Mesodermal cell (in vitro differentiated cells): ENCODE data around the gene RNGTT.
"Not testable (repeated sequence)": the region's sequence is repeated elsewhere in the genome, so short reads cannot be mapped to it uniquely, and the experiment has no call there.

Experiments
- H3K27ac ChIP-seq: 2 replicates; pipeline ENCODE4 v1.7.0; 2013; ENCODE audit warnings: mild to moderate bottlenecking, low read depth, low read length, moderate library complexity; ENCODE audit not compliant: severe bottlenecking
- H3K36me3 ChIP-seq: 2 replicates; pipeline ENCODE4 v1.7.1; 2013; ENCODE audit warnings: mild to moderate bottlenecking, low read length, moderate library complexity; ENCODE audit not compliant: control insufficient read depth, insufficient read depth
- H3K4me1 ChIP-seq: one replicate; pipeline ENCODE4 v1.7.1; 2013; ENCODE audit warnings: mild to moderate bottlenecking, low read length; ENCODE audit not compliant: insufficient read depth, control insufficient read depth, poor library complexity, severe bottlenecking
- H3K4me3 ChIP-seq: 2 replicates; pipeline ENCODE4 v1.7.0; 2013; ENCODE audit warnings: low read length, control low read depth, mild to moderate bottlenecking; ENCODE audit not compliant: insufficient read depth, poor library complexity, severe bottlenecking; ENCODE audit errors: extremely low read depth
- H3K9me3 ChIP-seq: 2 replicates; pipeline ENCODE4 v1.7.1; 2013; ENCODE audit warnings: mild to moderate bottlenecking, low read length, moderate library complexity; ENCODE audit not compliant: control insufficient read depth
- WGBS, 2 experiments: methylation state at CpG; one replicate each; pipeline ENCODE4 v1.1.5; 2013; ENCODE audit warnings: missing lambda C conversion rate in 2 of 2; ENCODE audit not compliant: insufficient coverage in 2 of 2; 5-methylcytosine and 5-hydroxymethylcytosine counted together

Gene RNGTT

DNA sequence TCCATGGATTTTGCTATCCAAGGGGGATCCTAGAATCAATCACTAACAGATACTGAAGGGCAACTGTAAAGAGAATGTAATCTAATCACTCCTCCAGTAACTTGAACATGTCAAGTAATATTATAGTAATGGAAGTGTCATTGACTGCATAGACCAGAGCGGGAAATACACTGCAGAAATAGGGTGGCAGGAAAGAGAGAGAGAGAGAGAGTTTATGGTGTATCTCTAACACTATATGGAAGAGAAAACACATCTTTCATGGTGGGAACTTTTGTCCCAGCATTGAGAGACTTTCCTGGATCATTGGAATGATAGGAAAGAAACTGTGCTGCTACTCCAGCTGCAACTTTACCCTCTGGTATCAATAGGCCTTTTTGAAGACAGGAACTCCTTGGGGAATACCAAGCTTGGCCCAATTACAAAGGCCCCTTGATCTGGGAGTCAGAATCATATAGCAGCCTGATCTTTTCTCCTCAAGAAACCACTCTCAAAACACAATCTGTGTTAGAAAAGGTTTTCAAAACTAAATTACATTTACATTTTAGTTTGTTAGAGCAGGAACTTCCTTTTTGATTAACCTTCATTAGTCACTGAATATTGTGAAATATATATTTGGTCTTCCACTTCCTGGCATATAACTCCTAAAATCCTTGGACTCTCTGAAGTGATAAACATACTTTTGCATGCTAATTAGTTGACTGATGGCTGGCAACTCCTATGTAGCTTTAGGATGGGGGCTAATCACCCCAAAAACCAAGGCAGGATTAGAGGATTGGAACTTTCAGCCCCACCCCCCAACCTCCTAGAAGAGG lies 29.5 kb upstream of the RNGTT start:
- Histone ChIP-seq H3K36me3 (no peaks in the 10 kb centered on the region), H3K9me3 (no peaks in the 10 kb centered on the region), H3K4me3 (no peak overlapping the region), H3K4me1 (peaks cover 4% of the 10 kb centered on the region), H3K27ac (no peak overlapping the region)
- WGBS, 2 experiments, result no CpG with 5 or more reads among the region's 1 CpG

DNA sequence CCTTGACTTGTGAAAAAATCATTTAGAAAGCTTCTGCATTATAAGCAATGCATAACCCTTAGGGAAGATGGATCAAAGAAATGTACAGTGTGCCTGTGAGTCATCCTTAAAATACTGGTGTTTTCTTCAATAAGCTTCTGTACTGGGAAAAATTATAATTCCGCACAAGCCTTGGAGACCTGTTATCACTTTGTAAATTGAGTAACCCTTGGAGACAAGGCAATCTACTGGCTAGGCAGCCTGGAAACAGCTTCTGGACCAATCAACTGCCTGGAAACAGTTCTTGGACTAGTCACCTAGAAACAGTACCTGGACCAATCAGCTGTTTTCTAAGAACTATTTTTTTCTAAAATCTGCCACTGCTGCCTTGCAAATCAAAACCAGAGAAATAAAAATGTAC lies 25.8 kb upstream of the RNGTT start:
- Histone ChIP-seq H3K36me3 (no peaks in the 10 kb centered on the region), H3K27ac (no peak overlapping the region), H3K4me1 (peaks cover 6% of the 10 kb centered on the region), H3K4me3 (no peak overlapping the region), H3K9me3 (no peaks in the 10 kb centered on the region)
- WGBS, 2 experiments, result 92 to 100% methylated on average over 1 of the region's 1 CpG

DNA sequence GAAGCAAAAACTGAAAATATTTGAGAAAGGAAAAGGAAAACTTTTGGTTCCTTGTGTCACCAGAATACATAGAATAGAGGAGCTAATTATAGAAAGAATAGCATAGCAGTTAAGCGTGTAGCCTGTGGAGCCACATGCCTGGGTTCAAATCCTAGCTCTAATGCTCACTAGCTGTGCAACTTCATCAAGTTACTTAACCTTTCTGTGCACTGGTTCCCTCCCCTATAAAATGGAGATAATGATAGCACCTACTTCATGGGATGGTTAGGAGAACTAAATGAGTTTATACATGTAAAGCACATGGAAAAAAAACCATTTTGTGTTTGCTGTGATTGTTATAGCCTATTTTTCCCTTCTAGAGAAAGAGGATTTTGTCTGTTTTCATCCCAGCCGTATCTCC lies 24.5 kb upstream of the RNGTT start:
- Histone ChIP-seq H3K4me3 (no peak overlapping the region), H3K4me1 (peaks cover 6% of the 10 kb centered on the region), H3K36me3 (no peaks in the 10 kb centered on the region), H3K27ac (no peak overlapping the region), H3K9me3 (no peaks in the 10 kb centered on the region)
- WGBS, 2 experiments, result 90 to 100% methylated on average over 1 to 2 of the region's 2 CpGs

DNA sequence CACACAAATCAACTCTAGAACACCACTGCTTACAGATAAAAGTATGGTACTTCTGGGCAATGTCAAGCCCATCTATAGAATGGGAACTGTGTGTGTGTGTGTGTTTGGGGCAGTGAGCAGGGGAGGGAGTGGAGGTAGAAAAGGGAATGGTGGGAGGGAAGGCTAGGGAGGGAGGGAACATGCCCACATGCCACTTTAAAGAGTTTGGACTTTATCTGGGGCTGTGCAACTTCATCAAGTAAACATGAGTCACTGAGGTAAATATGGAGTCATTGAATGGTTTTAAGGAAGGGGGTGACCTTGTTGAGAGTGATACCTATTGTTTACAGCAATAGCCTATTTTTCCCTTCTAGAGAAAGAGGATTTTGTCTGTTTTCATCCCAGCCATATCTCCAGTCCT lies 22.5 kb upstream of the RNGTT start:
- H3K4me3 ChIP-seq, result no peak overlapping the region

DNA sequence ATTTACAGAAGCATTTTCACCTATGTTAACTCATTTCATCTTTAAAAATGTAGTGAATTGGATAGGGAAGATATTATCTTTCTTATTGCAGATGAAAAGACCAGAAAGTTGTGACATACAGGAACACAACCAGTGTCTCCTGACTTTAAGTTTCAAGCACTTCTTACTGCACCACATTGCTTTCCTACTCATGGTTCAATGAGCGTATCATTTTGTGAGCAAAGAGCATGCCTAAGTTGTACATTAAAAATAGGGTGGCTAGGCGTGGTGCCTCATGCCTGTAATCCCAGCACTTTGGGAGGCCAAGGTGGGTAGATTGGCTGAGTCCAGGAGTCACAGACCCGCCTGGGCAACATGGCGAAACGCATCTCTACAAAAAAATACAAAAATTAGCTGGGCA lies 21.2 kb upstream of the RNGTT start:
- no peaks in the 10 kb centered on the region for H3K9me3 ChIP-seq
- H3K36me3 ChIP-seq, result no peaks in the 10 kb centered on the region
- peaks cover 6% of the 10 kb centered on the region for H3K4me1 ChIP-seq
- H3K4me3 ChIP-seq, result no peak overlapping the region
- H3K27ac ChIP-seq, result no peak overlapping the region
- WGBS, 2 experiments, result 86% methylated on average over 4 of the region's 5 CpGs; no CpG with 5 or more reads in 1 of the 2 experiments

More for the DNA sequence above, 22.5 kb upstream of the RNGTT start:
- Histone ChIP-seq H3K9me3 (no peaks in the 10 kb centered on the region), H3K27ac (no peak overlapping the region), H3K36me3 (no peaks in the 10 kb centered on the region), H3K4me1 (peaks cover 6% of the 10 kb centered on the region)

DNA sequence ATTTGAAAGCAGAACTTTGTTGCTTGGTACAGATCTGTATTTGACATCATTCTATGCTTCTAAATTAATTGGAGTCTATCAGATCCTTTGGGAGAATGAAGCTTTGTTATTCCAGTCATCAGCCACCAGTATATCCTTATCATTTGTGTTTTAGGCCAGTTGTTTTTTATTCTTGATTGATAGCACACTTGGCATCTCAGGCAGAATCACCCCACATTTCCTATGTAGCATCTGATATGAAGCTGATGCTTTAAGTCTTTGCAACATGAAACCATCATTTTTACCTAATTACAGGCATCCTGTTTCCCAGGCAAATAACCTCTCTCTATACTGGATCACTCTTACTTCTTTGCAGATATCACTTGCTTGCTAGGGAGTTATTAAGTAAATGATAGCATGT lies 20.7 kb upstream of the RNGTT start:
- H3K27ac ChIP-seq, result no peak overlapping the region
- H3K9me3 ChIP-seq, result no peaks in the 10 kb centered on the region
- no peak overlapping the region for H3K4me3 ChIP-seq

DNA sequence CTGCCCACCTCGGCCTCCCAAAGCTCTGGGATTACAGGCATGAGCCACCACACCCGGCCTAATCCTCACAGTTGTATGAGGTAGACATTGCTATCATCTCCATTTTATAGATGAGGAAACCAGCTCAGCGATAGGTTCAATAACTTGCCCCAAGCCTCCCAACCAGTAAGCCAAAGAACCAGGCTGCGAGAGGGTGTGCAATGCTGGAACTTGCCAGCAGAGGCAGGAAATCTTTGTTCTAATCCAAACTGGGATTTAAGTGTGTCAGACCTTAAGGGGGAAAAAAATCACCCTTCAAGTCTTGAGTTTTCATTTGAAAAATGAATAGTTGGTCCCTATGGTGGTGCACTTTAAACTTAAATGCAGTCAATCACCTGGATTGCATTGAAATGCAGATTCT lies 20.1 kb upstream of the RNGTT start:
- H3K4me3 ChIP-seq, result no peak overlapping the region
- H3K27ac ChIP-seq, result no peak overlapping the region
- no peaks in the 10 kb centered on the region for H3K9me3 ChIP-seq
- peaks cover 3% of the 10 kb centered on the region for H3K4me1 ChIP-seq
- H3K36me3 ChIP-seq, result no peaks in the 10 kb centered on the region
- WGBS, 2 experiments, result 42 to 93% methylated on average over 2 to 4 of the region's 4 CpGs

More for the DNA sequence above, 20.7 kb upstream of the RNGTT start:
- H3K4me1 ChIP-seq, result peaks cover 3% of the 10 kb centered on the region
- H3K36me3 ChIP-seq, result no peaks in the 10 kb centered on the region

DNA sequence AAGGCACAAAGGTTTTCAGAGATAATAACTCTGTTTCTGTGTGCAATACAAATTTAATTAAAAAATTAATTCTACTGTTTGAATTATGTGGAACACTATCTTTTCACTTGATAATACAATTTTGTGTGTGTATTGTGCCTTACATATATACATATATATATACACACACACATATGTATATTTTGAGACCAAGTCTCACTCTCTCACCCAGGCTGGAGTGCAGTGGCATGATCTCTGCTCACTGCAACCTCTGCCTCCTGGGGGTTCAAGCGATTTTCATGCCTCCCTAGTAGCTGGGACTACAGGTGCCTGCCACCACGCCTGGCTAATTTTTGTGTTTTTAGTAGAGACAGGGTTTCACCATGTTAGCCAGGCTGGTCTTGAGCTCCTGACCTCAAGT lies 19.7 kb upstream of the RNGTT start:
- H3K27ac ChIP-seq, H3K36me3 ChIP-seq, H3K4me3 ChIP-seq, H3K4me1 ChIP-seq, H3K9me3 ChIP-seq: not testable (repeated sequence)
- 72 to 80% methylated on average over 1 to 2 of the region's 2 CpGs for WGBS, 2 experiments

DNA sequence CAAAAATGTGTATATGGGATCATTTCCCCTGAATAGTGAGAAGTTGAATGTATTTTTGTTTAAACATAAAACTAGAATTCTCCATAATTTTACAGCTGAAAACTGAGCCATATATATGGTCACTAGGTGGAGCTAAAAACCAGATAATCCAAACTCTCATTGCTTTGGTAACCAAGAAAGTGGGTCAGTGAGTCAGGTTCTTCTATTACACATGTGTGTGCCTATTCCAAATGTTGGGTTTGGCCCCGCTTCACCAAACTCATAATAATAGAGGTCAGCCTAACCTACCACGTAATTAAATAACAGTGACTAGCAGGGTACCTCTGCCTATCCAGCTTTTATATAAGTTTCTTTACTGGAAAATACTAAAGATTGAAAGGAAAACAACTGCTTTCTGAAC lies 19.3 kb upstream of the RNGTT start:
- Histone ChIP-seq H3K9me3 (no peaks in the 10 kb centered on the region), H3K27ac (no peak overlapping the region), H3K36me3 (no peaks in the 10 kb centered on the region), H3K4me1 (peaks cover 3% of the 10 kb centered on the region), H3K4me3 (no peak overlapping the region)
- 17% methylated on average over 1 of the region's 2 CpGs; no CpG with 5 or more reads in 1 of the 2 experiments for WGBS, 2 experiments

DNA sequence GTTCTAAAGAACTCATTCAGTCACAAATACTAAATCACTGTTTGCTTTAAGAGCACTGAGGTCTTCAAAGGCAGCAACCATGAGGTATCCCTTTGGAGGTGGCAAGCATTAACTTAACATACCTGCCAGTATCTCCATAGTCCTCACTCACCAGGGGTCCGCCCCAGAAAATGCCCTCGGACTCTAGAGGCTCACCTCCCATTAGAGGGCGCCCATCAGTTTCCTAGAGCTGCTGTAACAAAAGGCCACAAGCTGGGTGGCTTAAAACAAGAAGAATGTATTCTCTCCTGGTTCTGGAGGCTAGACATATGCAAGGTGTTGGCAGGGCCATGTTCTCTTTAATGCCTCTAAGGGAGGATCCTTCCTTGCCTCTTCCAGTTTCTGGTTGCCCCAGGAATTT lies 12.0 kb upstream of the RNGTT start:
- Histone ChIP-seq H3K4me1 (peaks cover 4% of the 10 kb centered on the region), H3K27ac (no peak overlapping the region)
- 39 to 70% methylated on average over 2 to 3 of the region's 3 CpGs for WGBS, 2 experiments

DNA sequence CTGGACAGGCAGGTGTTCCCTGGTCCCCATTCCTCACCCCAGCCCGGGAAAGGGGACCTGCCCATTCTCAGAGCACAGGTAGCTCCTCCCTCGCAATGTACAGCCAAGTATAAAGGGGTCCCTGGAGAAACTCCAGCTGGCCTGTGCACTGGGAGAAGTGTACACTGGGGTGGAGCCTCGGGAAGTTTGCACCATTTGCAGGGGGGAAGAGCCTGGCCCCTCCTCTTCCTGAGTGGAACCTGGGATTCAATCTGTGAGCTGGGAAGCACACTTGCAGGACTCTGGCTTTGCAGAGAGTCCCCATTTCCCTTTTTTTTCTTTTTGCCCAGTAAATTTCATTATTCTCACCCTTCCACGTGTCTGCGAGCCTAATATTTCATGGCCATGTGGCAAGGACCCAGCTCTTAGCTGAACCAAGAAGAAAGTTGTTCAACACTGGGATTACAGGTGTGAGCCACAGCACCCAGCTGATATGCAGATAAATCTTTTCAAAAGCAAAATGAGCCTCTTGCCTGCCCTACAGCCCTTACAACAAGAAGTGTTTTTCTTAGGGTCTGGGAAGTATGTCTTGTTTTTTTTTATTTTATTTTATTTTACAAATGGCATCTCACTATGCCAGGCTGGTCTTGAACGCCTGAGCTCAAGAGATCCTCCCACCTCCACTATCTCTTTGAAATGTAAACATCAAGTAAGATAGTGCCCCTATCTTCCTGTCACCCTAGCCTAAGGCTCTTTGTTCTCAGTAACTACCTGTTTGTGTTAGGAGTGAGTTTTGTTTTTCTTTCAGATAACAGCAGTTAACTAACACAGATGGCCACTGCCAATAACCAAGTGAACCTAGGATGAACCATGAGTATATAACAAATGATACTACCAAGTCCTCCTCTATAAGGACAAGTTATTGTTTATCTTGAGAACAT lies 9.3 kb upstream of the RNGTT start:
- Histone ChIP-seq H3K4me1 (peaks cover 4% of the 10 kb centered on the region), H3K27ac (no peak overlapping the region), H3K4me3 (no peak overlapping the region), H3K36me3 (no peaks in the 10 kb centered on the region), H3K9me3 (peaks cover under 1% of the 10 kb centered on the region)
- 53 to 57% methylated on average over 4 to 5 of the region's 6 CpGs for WGBS, 2 experiments

More for the DNA sequence above, 12.0 kb upstream of the RNGTT start:
- no peaks in the 10 kb centered on the region for H3K9me3 ChIP-seq
- H3K36me3 ChIP-seq, result no peaks in the 10 kb centered on the region
- H3K4me3 ChIP-seq, result no peak overlapping the region
